OCI-LY3 (cell line): ENCODE data around the gene TMEM121B.

Source experiments
- EZH2phosphoT487 ChIP-seq: fragments of 200-600 bp; shearing (Covaris generic); IDR thresholded peaks from 2 replicates; pipeline ENCODE4 v1.6.1; 2018; ENCODE audit warnings: antibody characterized with exemption, mixed run types, low read depth
- TF ChIP-seq, protein P1 (sequence below): fragments of 200-600, 300-600 bp; sonication (generic); IDR thresholded peaks from 2 replicates; pipeline ENCODE4 v1.5.1; 2014; ENCODE audit warnings: antibody characterized with exemption, low read length, low read depth

DNA sequence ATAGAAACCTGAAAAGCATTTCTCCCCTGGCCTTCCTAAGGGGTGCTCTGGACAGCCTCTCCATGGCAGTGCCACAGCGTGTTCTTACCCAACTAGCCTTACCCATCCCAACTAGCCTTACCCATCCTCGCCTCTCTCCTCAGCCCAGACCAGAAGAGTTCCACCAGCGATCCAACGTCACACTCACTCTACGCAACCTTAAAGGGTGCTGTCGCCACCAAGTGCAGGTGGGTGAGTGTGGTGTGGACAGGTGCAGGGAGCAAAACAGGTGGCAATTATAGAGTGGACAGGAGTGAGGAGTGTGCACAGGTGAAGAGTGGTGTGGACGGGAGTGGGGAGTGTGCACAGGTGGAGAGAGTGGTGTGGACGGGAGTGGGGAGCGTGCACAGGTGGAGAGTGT, 17.8 kb downstream of the TMEM121B start:
- TF ChIP-seq EZH2phosphoT487, result no peak
- TF ChIP-seq, protein P1, sequence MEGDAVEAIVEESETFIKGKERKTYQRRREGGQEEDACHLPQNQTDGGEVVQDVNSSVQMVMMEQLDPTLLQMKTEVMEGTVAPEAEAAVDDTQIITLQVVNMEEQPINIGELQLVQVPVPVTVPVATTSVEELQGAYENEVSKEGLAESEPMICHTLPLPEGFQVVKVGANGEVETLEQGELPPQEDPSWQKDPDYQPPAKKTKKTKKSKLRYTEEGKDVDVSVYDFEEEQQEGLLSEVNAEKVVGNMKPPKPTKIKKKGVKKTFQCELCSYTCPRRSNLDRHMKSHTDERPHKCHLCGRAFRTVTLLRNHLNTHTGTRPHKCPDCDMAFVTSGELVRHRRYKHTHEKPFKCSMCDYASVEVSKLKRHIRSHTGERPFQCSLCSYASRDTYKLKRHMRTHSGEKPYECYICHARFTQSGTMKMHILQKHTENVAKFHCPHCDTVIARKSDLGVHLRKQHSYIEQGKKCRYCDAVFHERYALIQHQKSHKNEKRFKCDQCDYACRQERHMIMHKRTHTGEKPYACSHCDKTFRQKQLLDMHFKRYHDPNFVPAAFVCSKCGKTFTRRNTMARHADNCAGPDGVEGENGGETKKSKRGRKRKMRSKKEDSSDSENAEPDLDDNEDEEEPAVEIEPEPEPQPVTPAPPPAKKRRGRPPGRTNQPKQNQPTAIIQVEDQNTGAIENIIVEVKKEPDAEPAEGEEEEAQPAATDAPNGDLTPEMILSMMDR, result no peak
